Measurements from ENCODE around the gene DES. TPM values are rescaled to one million over a fixed set of nuclear protein-coding genes. Genes with fewer than 3 reads are reported as not detected.

DES gene
- total RNA-seq, 2 experiments from 2014 or later: not detected

DNA sequence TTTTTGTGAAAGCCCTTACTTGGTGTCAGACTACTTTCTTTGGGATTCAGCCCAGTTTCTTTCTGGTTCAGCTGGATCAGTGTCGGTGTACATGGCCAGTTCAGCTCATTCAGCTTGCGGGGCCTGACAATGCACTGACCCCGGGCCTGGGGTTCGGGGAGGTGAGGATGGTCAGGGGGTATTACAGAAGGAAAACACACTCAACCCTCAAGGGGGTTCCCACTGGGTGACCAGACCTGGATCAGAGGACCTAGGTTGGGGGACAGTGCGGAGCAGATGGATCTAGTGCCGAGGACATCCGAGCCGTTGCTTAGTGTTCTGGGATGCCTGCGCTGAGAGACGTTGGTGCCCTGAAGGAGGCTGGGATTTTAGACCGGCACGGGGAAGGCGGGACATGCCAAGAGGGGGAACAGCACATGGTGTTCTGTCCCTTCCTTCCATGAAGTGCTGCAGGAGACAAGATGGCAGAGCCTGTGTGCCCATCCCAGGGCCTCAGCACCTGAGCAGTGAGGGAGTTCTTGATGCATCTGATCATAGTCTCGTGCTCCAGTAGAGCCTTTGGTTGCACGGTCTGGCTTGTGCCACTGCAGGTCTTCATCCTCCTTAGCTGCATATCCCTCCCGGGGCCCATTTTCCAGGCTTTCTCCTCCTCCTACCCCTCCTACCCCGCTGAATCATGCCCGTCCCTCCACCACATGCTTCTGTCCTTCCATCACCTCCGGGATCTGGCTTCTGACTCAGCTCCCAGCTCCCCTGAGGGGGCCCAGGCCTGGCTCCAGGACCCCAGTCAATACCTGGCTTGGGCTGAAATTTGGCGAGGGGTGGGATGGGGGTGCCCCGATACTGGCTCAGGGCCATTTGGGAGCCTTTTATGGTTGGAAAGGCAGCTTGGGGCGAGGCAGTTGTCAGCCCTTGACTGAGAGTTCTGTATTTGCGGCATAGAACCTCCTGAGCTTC lies 34.5 kb downstream of the DES start:
- BruUV-seq (replicated peaks): no TSS peak
- Histone ChIP-seq H3K4me1 (ENCODE audit: insufficient read depth, low read length, poor library complexity, severe bottlenecking) (peaks cover 5% of the 10 kb centered on the region), H3K9me3 (ENCODE audit: low read length) (no peaks in the 10 kb centered on the region), H3K9me2 (ENCODE audit: insufficient read depth, low read length) (no peaks in the 10 kb centered on the region), H4K20me1 (ENCODE audit: insufficient read depth, low read length) (no peaks in the 10 kb centered on the region), H3K36me3 (ENCODE audit: insufficient read depth, low read length) (no peaks in the 10 kb centered on the region), H3K4me3 (ENCODE audit: low read depth, low read length, poor library complexity, severe bottlenecking) (no peak overlapping the region), H3K27ac (ENCODE audit: low read depth, low read length, poor library complexity, severe bottlenecking) (no peak overlapping the region), H3K79me2 (ENCODE audit: insufficient read depth, low read depth, low read length) (no peaks in the 10 kb centered on the region), H3K4me2 (ENCODE audit: low read length) (no peak overlapping the region), H2AFZ (ENCODE audit: low read length) (no peak overlapping the region)
- DNase-seq (ENCODE audit: low spot score): no peak
- CTCF ChIA-PET (ENCODE audit: unreplicated experiment): no interaction called here
- TF ChIP-seq, protein P1, sequence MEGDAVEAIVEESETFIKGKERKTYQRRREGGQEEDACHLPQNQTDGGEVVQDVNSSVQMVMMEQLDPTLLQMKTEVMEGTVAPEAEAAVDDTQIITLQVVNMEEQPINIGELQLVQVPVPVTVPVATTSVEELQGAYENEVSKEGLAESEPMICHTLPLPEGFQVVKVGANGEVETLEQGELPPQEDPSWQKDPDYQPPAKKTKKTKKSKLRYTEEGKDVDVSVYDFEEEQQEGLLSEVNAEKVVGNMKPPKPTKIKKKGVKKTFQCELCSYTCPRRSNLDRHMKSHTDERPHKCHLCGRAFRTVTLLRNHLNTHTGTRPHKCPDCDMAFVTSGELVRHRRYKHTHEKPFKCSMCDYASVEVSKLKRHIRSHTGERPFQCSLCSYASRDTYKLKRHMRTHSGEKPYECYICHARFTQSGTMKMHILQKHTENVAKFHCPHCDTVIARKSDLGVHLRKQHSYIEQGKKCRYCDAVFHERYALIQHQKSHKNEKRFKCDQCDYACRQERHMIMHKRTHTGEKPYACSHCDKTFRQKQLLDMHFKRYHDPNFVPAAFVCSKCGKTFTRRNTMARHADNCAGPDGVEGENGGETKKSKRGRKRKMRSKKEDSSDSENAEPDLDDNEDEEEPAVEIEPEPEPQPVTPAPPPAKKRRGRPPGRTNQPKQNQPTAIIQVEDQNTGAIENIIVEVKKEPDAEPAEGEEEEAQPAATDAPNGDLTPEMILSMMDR (conservative IDR thresholded peaks at IDR 0.05; ENCODE audit: low read length): no peak
- TF ChIP-seq EZH2phosphoT487 (IDR thresholded peaks at IDR 0.05; ENCODE audit: borderline replicate concordance, low read depth, low read length): no peak
- POLR2A ChIA-PET: interaction anchor here (1.2 kb wide), 1 partner anchor 12 kb away, joined by 6 read pairs; no protein-coding TSS in a partner anchor
- intact Hi-C loops (cut with micrococcal nuclease; ENCODE audit: unreplicated experiment): no loop called here

DNA sequence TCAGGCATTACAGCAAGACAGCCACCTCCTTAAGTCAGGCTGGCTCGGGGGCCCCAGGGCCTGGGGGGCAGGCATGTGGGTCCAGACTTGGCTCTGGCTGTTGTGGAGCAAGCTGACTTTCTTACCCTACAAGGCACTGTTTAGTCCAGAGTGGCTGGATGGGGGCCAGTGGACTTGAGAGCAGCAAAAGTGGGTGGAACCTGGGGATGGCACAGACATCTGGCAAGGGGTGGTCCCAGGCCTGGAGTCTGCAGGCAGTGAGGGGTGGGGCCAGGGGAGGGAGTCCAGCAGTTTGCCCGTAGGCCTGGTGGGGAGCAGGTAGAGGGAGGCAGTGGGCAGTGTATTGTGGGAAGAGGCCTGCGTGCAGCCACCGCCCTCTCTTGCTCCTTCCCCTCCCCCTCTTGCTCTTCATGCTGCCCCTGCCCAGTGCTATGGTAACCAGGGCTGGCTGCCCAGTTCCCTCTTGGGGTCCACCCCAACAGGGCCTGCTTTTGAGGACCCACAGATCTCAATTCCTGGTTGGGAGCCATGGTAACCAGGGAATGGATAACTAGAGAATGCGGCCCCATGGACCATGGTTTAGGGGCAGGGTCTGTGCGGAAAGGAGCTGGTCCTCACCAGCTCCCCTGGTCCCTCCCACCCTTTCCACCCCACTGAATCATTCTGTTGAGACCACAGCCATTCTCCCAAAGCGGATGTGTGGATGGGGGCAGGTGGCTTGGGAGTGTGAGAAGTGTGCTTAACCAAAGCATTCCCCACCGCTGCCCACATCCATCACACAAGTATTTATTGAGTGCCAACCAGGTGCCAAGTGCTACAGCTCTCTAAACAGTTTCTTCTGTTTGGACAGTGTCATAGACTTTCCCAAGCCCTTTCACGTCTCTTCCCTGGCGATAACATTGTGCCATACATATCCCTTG lies 35.8 kb downstream of the DES start:
- intact Hi-C loops (cut with micrococcal nuclease; ENCODE audit: unreplicated experiment): no loop called here
- H2AFZ ChIP-seq (ENCODE audit: low read length): no peak overlapping the region
- ChIA-PET CTCF (ENCODE audit: unreplicated experiment) (interaction anchor here (1.1 kb wide), 1 partner anchor 10 kb away, joined by 3 read pairs; no protein-coding TSS in a partner anchor), POLR2A (interaction anchor here (1.2 kb wide), 1 partner anchor 13 kb away, joined by 6 read pairs; no protein-coding TSS in a partner anchor)
- no peak overlapping the region for H3K27ac ChIP-seq (ENCODE audit: low read depth, low read length, poor library complexity, severe bottlenecking)
- no peak overlapping the region for H3K4me2 ChIP-seq (ENCODE audit: low read length)
- H3K4me1 ChIP-seq (ENCODE audit: insufficient read depth, low read length, poor library complexity, severe bottlenecking): peaks cover 5% of the 10 kb centered on the region
- no peaks in the 10 kb centered on the region for H3K36me3 ChIP-seq (ENCODE audit: insufficient read depth, low read length)
- no peak for DNase-seq (ENCODE audit: low spot score)
- H3K79me2 ChIP-seq (ENCODE audit: insufficient read depth, low read depth, low read length): no peaks in the 10 kb centered on the region
- TF ChIP-seq, protein P1 (conservative IDR thresholded peaks at IDR 0.05; ENCODE audit: low read length): no peak
- TF ChIP-seq EZH2phosphoT487 (IDR thresholded peaks at IDR 0.05; ENCODE audit: borderline replicate concordance, low read depth, low read length): no peak
- no peaks in the 10 kb centered on the region for H4K20me1 ChIP-seq (ENCODE audit: insufficient read depth, low read length)
- H3K9me3 ChIP-seq (ENCODE audit: low read length): no peaks in the 10 kb centered on the region
- no peak overlapping the region for H3K4me3 ChIP-seq (ENCODE audit: low read depth, low read length, poor library complexity, severe bottlenecking)
- no peaks in the 10 kb centered on the region for H3K9me2 ChIP-seq (ENCODE audit: insufficient read depth, low read length)
- no TSS peak for BruUV-seq (replicated peaks)
